HEK293 (cell line): ENCODE results near the gene HOXA3.

Experiments
- GLIS1 ChIP-seq: fragments of 450-650 bp; formaldehyde crosslinking; IDR thresholded peaks from 2 replicates; pipeline ENCODE4 v1.5.1; 2016; ENCODE audit warnings: missing biosample characterization, missing genetic modification characterization
- KLF8 ChIP-seq: fragments of 450-650 bp; formaldehyde crosslinking; IDR thresholded peaks from 2 replicates; pipeline ENCODE4 v1.5.1; 2016; ENCODE audit warnings: missing biosample characterization, missing genetic modification characterization
- KLF9 ChIP-seq: fragments of 450-650 bp; formaldehyde crosslinking; IDR thresholded peaks from 2 replicates; pipeline ENCODE4 v1.5.1; 2016; ENCODE audit warnings: missing biosample characterization, missing genetic modification characterization, low read depth
- SCRT2 ChIP-seq: fragments of 450-650 bp; formaldehyde crosslinking; IDR thresholded peaks from 2 replicates; pipeline ENCODE4 v1.5.1; 2016; ENCODE audit warnings: missing biosample characterization, missing genetic modification characterization
- TRIM28 ChIP-seq: IDR thresholded peaks from 2 replicates; pipeline ENCODE4 v1.6.1; 2011; ENCODE audit warnings: low read length, control low read depth, borderline replicate concordance
- ZEB2 ChIP-seq: fragments of 450-650 bp; formaldehyde crosslinking; IDR thresholded peaks from 2 replicates; pipeline ENCODE4 v1.5.1; 2016; ENCODE audit warnings: missing biosample characterization, missing genetic modification characterization
- ZNF114 ChIP-seq: fragments of 450-650 bp; formaldehyde crosslinking; IDR thresholded peaks from 2 replicates; pipeline ENCODE4 v1.5.0; 2017; ENCODE audit warnings: missing biosample characterization, missing genetic modification characterization
- ZNF157 ChIP-seq: fragments of 450-650 bp; formaldehyde crosslinking; IDR thresholded peaks from 2 replicates; pipeline ENCODE4 v1.5.1; 2016; ENCODE audit warnings: missing biosample characterization, missing genetic modification characterization
- ZNF211 ChIP-seq: fragments of 450-650 bp; formaldehyde crosslinking; IDR thresholded peaks from 2 replicates; pipeline ENCODE4 v1.5.1; 2016; ENCODE audit warnings: low read depth, missing biosample characterization, missing genetic modification characterization
- ZNF24 ChIP-seq: fragments of 450-650 bp; formaldehyde crosslinking; IDR thresholded peaks from 2 replicates; pipeline ENCODE4 v1.5.1; 2016; ENCODE audit warnings: missing biosample characterization, missing genetic modification characterization
- ZNF529 ChIP-seq: fragments of 450-650 bp; formaldehyde crosslinking; IDR thresholded peaks from 2 replicates; pipeline ENCODE4 v1.5.1; 2017; ENCODE audit warnings: missing genetic modification characterization, missing biosample characterization; ENCODE audit not compliant: insufficient replicate concordance
- ZNF777 ChIP-seq: fragments of 450-650 bp; formaldehyde crosslinking; IDR thresholded peaks from 2 replicates; pipeline ENCODE4 v1.5.1; 2017; ENCODE audit warnings: missing biosample characterization, missing genetic modification characterization, borderline replicate concordance
- TF ChIP-seq, protein P1 (sequence below): fragments of 450-650 bp; formaldehyde crosslinking; IDR thresholded peaks from 2 replicates; pipeline ENCODE4 v1.5.0; 2017; ENCODE audit warnings: missing biosample characterization, missing genetic modification characterization, borderline replicate concordance
- TF ChIP-seq, protein P2 (sequence below): sonication (generic); formaldehyde crosslinking; IDR thresholded peaks from 2 replicates; pipeline ENCODE4 v1.8.1; 2022; ENCODE audit warnings: mild to moderate bottlenecking, moderate library complexity, missing genetic modification reagents
- TF ChIP-seq, protein P3 (sequence below): fragments of 450-650 bp; formaldehyde crosslinking; IDR thresholded peaks from 2 replicates; pipeline ENCODE4 v1.5.1; 2017; ENCODE audit warnings: missing biosample characterization, missing genetic modification characterization
- TF ChIP-seq, protein P4 (sequence below): fragments of 450-650 bp; formaldehyde crosslinking; IDR thresholded peaks from 2 replicates; pipeline ENCODE4 v1.5.1; 2016; ENCODE audit warnings: missing biosample characterization, missing genetic modification characterization
- TF ChIP-seq, protein P5 (sequence below): fragments of 450-650 bp; formaldehyde crosslinking; IDR thresholded peaks from 2 replicates; pipeline ENCODE4 v1.5.1; 2016; ENCODE audit warnings: missing biosample characterization, missing genetic modification characterization, borderline replicate concordance
- TF ChIP-seq, protein P6 (sequence below): fragments of 450-650 bp; formaldehyde crosslinking; IDR thresholded peaks from 2 replicates; pipeline ENCODE4 v1.5.1; 2017; ENCODE audit warnings: missing biosample characterization, missing genetic modification characterization
- TF ChIP-seq, protein P7 (sequence below): fragments of 450-650 bp; formaldehyde crosslinking; IDR thresholded peaks from 2 replicates; pipeline ENCODE4 v1.5.1; 2016; ENCODE audit warnings: missing biosample characterization, missing genetic modification characterization
- TF ChIP-seq, protein P8 (sequence below): fragments of 450-650 bp; formaldehyde crosslinking; IDR thresholded peaks from 2 replicates; pipeline ENCODE4 v1.5.1; 2016; ENCODE audit warnings: missing biosample characterization, missing genetic modification characterization

Gene HOXA3

DNA sequence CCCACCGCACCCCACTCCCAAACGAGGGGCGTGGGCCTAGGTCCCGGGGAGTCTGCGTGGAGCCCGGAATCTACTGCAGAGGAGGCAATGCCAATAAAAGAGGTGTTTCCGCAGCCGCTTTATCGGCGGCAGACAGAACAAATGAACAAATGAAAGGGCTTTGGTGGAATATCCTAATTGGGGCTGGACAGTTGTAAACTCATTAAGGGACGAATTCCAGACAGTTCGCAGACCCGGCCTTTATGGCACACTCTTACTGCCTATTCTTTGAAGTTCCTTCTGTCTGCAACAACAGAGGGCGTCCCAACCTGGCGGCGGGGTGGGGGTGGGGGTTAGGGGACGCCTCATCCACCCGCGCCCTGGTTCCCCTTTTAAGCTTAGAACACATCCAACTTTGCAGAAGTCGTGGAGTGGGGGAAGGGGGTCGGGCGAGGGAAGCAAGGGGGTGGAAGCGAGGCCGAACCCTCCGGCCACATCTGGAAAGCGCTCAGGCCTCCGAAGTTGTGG, 8.9 kb upstream of the HOXA3 start (continued):
- TF ChIP-seq, protein P1, sequence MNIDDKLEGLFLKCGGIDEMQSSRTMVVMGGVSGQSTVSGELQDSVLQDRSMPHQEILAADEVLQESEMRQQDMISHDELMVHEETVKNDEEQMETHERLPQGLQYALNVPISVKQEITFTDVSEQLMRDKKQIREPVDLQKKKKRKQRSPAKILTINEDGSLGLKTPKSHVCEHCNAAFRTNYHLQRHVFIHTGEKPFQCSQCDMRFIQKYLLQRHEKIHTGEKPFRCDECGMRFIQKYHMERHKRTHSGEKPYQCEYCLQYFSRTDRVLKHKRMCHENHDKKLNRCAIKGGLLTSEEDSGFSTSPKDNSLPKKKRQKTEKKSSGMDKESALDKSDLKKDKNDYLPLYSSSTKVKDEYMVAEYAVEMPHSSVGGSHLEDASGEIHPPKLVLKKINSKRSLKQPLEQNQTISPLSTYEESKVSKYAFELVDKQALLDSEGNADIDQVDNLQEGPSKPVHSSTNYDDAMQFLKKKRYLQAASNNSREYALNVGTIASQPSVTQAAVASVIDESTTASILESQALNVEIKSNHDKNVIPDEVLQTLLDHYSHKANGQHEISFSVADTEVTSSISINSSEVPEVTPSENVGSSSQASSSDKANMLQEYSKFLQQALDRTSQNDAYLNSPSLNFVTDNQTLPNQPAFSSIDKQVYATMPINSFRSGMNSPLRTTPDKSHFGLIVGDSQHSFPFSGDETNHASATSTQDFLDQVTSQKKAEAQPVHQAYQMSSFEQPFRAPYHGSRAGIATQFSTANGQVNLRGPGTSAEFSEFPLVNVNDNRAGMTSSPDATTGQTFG (tag by site-specific recombination): no peak
- TF ChIP-seq KLF9 (tag by site-specific recombination) (peak; percentile 60), ZNF24 (tag by site-specific recombination) (peak; percentile 84), SCRT2 (tag by site-specific recombination) (no peak), ZNF777 (tag by site-specific recombination) (no peak), ZEB2 (tag by site-specific recombination) (peak; percentile 73), TRIM28 (no peak), GLIS1 (tag by site-specific recombination) (0 out of 2 replicates have a peak, but pooled peaks have one; percentile 6), ZNF529 (tag by site-specific recombination) (no peak), ZNF114 (no peak), ZNF211 (tag by site-specific recombination) (no peak), ZNF157 (tag by site-specific recombination) (no peak), KLF8 (tag by site-specific recombination) (peak; percentile 92)
- TF ChIP-seq, protein P2, sequence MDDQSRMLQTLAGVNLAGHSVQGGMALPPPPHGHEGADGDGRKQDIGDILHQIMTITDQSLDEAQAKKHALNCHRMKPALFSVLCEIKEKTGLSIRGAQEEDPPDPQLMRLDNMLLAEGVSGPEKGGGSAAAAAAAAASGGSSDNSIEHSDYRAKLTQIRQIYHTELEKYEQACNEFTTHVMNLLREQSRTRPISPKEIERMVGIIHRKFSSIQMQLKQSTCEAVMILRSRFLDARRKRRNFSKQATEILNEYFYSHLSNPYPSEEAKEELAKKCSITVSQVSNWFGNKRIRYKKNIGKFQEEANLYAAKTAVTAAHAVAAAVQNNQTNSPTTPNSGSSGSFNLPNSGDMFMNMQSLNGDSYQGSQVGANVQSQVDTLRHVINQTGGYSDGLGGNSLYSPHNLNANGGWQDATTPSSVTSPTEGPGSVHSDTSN (CRISPR knock-in tag): no peak
- TF ChIP-seq, protein P3, sequence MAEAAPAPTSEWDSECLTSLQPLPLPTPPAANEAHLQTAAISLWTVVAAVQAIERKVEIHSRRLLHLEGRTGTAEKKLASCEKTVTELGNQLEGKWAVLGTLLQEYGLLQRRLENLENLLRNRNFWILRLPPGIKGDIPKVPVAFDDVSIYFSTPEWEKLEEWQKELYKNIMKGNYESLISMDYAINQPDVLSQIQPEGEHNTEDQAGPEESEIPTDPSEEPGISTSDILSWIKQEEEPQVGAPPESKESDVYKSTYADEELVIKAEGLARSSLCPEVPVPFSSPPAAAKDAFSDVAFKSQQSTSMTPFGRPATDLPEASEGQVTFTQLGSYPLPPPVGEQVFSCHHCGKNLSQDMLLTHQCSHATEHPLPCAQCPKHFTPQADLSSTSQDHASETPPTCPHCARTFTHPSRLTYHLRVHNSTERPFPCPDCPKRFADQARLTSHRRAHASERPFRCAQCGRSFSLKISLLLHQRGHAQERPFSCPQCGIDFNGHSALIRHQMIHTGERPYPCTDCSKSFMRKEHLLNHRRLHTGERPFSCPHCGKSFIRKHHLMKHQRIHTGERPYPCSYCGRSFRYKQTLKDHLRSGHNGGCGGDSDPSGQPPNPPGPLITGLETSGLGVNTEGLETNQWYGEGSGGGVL (tag by site-specific recombination): peak; percentile 75
- TF ChIP-seq, protein P4, sequence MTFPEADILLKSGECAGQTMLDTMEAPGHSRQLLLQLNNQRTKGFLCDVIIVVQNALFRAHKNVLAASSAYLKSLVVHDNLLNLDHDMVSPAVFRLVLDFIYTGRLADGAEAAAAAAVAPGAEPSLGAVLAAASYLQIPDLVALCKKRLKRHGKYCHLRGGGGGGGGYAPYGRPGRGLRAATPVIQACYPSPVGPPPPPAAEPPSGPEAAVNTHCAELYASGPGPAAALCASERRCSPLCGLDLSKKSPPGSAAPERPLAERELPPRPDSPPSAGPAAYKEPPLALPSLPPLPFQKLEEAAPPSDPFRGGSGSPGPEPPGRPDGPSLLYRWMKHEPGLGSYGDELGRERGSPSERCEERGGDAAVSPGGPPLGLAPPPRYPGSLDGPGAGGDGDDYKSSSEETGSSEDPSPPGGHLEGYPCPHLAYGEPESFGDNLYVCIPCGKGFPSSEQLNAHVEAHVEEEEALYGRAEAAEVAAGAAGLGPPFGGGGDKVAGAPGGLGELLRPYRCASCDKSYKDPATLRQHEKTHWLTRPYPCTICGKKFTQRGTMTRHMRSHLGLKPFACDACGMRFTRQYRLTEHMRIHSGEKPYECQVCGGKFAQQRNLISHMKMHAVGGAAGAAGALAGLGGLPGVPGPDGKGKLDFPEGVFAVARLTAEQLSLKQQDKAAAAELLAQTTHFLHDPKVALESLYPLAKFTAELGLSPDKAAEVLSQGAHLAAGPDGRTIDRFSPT (tag by site-specific recombination): no peak
- TF ChIP-seq, protein P5, sequence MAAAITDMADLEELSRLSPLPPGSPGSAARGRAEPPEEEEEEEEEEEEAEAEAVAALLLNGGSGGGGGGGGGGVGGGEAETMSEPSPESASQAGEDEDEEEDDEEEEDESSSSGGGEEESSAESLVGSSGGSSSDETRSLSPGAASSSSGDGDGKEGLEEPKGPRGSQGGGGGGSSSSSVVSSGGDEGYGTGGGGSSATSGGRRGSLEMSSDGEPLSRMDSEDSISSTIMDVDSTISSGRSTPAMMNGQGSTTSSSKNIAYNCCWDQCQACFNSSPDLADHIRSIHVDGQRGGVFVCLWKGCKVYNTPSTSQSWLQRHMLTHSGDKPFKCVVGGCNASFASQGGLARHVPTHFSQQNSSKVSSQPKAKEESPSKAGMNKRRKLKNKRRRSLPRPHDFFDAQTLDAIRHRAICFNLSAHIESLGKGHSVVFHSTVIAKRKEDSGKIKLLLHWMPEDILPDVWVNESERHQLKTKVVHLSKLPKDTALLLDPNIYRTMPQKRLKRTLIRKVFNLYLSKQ (tag by site-specific recombination): no peak
- TF ChIP-seq, protein P6, sequence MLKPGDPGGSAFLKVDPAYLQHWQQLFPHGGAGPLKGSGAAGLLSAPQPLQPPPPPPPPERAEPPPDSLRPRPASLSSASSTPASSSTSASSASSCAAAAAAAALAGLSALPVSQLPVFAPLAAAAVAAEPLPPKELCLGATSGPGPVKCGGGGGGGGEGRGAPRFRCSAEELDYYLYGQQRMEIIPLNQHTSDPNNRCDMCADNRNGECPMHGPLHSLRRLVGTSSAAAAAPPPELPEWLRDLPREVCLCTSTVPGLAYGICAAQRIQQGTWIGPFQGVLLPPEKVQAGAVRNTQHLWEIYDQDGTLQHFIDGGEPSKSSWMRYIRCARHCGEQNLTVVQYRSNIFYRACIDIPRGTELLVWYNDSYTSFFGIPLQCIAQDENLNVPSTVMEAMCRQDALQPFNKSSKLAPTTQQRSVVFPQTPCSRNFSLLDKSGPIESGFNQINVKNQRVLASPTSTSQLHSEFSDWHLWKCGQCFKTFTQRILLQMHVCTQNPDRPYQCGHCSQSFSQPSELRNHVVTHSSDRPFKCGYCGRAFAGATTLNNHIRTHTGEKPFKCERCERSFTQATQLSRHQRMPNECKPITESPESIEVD (tag by site-specific recombination): peak; percentile 29; the same call in 1 of the 2 replicates
- TF ChIP-seq, protein P7, sequence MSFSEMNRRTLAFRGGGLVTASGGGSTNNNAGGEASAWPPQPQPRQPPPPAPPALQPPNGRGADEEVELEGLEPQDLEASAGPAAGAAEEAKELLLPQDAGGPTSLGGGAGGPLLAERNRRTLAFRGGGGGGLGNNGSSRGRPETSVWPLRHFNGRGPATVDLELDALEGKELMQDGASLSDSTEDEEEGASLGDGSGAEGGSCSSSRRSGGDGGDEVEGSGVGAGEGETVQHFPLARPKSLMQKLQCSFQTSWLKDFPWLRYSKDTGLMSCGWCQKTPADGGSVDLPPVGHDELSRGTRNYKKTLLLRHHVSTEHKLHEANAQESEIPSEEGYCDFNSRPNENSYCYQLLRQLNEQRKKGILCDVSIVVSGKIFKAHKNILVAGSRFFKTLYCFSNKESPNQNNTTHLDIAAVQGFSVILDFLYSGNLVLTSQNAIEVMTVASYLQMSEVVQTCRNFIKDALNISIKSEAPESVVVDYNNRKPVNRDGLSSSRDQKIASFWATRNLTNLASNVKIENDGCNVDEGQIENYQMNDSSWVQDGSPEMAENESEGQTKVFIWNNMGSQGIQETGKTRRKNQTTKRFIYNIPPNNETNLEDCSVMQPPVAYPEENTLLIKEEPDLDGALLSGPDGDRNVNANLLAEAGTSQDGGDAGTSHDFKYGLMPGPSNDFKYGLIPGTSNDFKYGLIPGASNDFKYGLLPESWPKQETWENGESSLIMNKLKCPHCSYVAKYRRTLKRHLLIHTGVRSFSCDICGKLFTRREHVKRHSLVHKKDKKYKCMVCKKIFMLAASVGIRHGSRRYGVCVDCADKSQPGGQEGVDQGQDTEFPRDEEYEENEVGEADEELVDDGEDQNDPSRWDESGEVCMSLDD: peak; percentile 95
- TF ChIP-seq, protein P8, sequence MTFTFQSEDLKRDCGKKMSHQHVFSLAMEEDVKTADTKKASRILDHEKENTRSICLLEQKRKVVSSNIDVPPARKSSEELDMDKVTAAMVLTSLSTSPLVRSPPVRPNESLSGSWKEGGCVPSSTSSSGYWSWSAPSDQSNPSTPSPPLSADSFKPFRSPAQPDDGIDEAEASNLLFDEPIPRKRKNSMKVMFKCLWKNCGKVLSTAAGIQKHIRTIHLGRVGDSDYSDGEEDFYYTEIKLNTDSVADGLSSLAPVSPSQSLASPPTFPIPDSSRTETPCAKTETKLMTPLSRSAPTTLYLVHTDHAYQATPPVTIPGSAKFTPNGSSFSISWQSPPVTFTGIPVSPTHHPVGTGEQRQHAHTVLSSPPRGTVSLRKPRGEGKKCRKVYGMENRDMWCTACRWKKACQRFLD (tag by site-specific recombination): no peak
